Spinal cord (tissue), 10 donors: ENCODE results near the gene NXPH4. TPM values are rescaled to one million over a fixed set of nuclear protein-coding genes. Genes with fewer than 3 reads are reported as not detected.
A peak's percentile ranks its signal among the peaks of the same experiment; 100 is the strongest.

Experiments
- DNase-seq, 6 donors: peaks; one replicate each; pipeline versions ENCODE4 v3.0.0 to v3.0.0-alpha.2; 2013 to 2015; ENCODE audit warnings: low spot score in 6 of 6, low read depth in 4 of 6
- H3K27ac ChIP-seq: one replicate; pipeline ENCODE4 v1.5.1; 2013; ENCODE audit warnings: low read depth, low read length, control low read depth
- H3K27me3 ChIP-seq: one replicate; pipeline ENCODE4 v1.6.1; 2013; ENCODE audit warnings: low read length; ENCODE audit not compliant: control insufficient read depth, insufficient read depth
- H3K36me3 ChIP-seq: one replicate; pipeline ENCODE4 v1.6.1; 2013; ENCODE audit warnings: low read length; ENCODE audit not compliant: control insufficient read depth, insufficient read depth
- H3K4me1 ChIP-seq: one replicate; pipeline ENCODE4 v1.6.1; 2013; ENCODE audit warnings: low read length; ENCODE audit not compliant: control insufficient read depth, insufficient read depth
- H3K4me3 ChIP-seq: one replicate; pipeline ENCODE4 v1.5.1; 2013; ENCODE audit warnings: low read depth, low read length, control low read depth
- H3K9me3 ChIP-seq: one replicate; pipeline ENCODE4 v1.6.1; 2013; ENCODE audit warnings: low read length; ENCODE audit not compliant: control insufficient read depth, insufficient read depth
- WGBS: methylation state at CpG from one replicate; pipeline ENCODE4 v1.1.5; 2013; ENCODE audit warnings: missing lambda C conversion rate; ENCODE audit not compliant: insufficient coverage; 5-methylcytosine and 5-hydroxymethylcytosine counted together
- polyA plus RNA-seq, 2 donors: library from polyadenylated mRNA; unstranded; fragments of 120-200 nt; gene quantifications; one replicate each; pipeline ENCODE4 v1.2.1, GENCODE V29; 2013; ENCODE audit not compliant: insufficient read length in 2 of 2
- total RNA-seq, 2 donors: library from RNA; depleted of rRNA in 1 of 2; stranded (reverse); fragments of 120-200 nt in 1 of 2; fragments of >200 nt in 1 of 2; gene quantifications; one replicate each; pipeline versions ENCODE4 v1.2.3 to v1.2.4, GENCODE V29; 2013 to 2014
- donor health status: healthy.

Gene NXPH4
- total and polyA plus RNA-seq, 4 donors: 7.8 to 31.9 (median 20.0) TPM

GRCh38 chr12:57215065-57215464, 1.5 kb upstream of the NXPH4 start:
- no peaks in the 10 kb centered on the region for H3K9me3 ChIP-seq
- peaks cover 61% of the 10 kb centered on the region for H3K27me3 ChIP-seq
- DNase-seq: no peak
- H3K4me1 ChIP-seq: peaks cover 71% of the 10 kb centered on the region
- H3K36me3 ChIP-seq: peaks cover 36% of the 10 kb centered on the region
- H3K4me3 ChIP-seq: no peak overlapping the region
- no peak overlapping the region for H3K27ac ChIP-seq
- WGBS: 32% methylated on average over 11 of the region's 11 CpGs

DNA sequence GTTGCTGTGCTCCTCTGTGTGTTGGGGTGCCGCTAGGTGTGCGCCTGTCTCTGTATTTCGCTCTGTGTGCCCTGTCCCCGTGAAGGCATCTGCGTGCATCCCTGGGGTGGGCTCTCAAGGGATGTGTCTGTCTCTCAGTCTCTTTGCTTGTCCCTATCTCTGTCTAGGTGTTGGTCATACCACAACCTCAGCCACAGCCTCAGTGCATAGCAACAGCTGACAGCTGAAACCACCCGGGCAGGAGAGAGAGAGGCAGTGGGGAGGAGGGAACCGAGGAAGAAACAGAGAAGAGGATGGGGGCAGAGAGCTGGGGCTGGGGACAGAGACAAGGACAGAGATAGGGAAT, 953 bp upstream of the NXPH4 start:
- peaks cover 30% of the 10 kb centered on the region for H3K36me3 ChIP-seq
- 14% methylated on average over 7 of the region's 7 CpGs for WGBS
- peaks cover 67% of the 10 kb centered on the region for H3K27me3 ChIP-seq
- H3K9me3 ChIP-seq: no peaks in the 10 kb centered on the region
- peaks cover 76% of the 10 kb centered on the region for H3K4me1 ChIP-seq
- peak in 1 of 6 donors; percentile 61 for DNase-seq
- H3K27ac ChIP-seq: no peak overlapping the region
- H3K4me3 ChIP-seq: peak overlapping the region; percentile 9

GRCh38 chr12:57216921-57217879, 606 bp downstream of the NXPH4 start:
- Histone ChIP-seq H3K27ac (no peak overlapping the region), H3K36me3 (peaks cover 14% of the 10 kb centered on the region), H3K27me3 (peaks cover 82% of the 10 kb centered on the region), H3K9me3 (no peaks in the 10 kb centered on the region), H3K4me3 (peak overlapping the region; percentile 35), H3K4me1 (peaks cover 85% of the 10 kb centered on the region)
- peak in 2 of 6 donors; percentile 62 to 70 for DNase-seq
- 1% methylated on average over 56 of the region's 63 CpGs for WGBS

DNA sequence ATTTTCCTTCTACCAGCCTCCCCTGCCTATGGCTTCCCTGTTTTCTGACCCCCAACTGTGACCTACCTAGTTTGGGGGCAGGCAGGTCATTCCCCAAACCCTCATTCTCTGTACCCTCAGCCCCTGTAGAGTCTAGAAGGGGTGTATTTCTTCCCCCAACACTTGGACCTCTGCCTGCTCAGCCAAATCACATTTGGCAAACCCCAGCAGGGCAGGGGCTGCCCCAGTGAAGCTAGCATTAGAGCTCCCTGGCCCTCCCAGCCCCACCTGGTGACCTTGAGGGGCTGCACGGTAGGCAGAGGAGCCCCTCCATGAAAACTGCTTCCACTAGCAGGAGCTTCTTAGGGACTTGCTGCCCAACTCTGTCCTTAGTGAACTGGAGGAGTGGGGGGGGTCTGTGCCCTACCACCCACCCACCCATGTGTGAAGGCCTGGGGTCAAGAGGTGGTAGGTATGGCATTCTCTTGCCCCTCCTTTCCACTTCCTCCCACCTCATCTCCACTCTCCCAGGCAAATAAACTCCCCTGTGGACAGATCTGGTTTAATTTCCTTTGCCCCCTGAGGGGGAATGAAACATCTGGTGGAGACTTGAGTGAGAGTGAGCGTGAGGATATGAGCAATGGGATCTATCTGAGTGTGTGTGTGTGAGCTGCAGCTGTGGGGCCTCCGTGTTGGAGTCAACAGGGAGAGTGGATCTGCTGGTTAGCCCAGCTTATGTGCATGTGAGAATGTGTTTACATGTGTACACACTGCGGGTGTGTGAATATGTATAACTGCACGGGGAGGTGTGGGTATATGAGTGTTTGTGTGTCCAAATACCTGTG, 1.6 kb downstream of the NXPH4 start:
- DNase-seq: peak in 1 of 6 donors; percentile 76
- H3K27me3 ChIP-seq: peaks cover 93% of the 10 kb centered on the region
- peaks cover 5% of the 10 kb centered on the region for H3K36me3 ChIP-seq
- H3K4me1 ChIP-seq: peaks cover 83% of the 10 kb centered on the region
- WGBS: 31% methylated on average over 4 of the region's 5 CpGs
- H3K27ac ChIP-seq: no peak overlapping the region
- no peaks in the 10 kb centered on the region for H3K9me3 ChIP-seq
- no peak overlapping the region for H3K4me3 ChIP-seq

DNA sequence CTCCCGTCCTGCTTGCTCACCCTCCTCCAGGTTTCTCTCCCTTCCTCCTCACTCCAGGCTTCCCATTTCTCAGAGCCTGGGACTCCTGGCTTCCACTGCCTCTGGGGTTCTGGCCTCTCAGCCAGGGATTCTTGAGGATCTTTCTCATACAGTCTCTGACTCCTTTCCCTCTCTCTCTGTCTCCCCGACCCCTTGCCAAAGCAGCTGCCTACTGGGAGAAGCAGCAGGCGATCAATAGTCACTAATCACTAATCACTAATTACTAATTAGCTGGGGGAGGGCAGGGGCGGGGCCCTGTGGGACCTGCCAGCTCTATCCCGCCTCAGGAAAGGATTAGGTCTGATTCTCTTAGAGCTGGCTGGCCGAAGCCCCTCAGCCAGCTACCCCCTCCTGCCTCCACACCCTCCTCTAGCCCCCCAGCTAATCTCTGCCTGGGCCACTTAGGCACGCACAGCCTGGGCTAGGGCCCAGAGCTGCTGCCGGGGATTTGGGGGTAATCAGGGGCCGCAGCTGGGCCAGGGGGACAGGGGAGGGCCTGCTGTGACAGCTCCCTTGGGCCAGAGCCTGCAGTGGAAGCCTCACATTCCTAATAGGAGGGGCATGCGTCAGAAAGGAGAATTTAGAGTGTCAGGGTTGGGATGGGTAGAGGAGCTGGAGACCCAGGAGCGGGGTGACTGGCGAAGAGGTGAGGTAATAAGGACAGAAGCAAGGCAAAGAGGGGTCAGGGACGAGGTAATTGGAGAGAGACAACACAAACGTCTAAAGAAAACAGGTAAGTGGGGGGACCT, 2.8 kb downstream of the NXPH4 start:
- Histone ChIP-seq H3K4me1 (peaks cover 78% of the 10 kb centered on the region), H3K36me3 (no peaks in the 10 kb centered on the region), H3K27me3 (peaks cover 97% of the 10 kb centered on the region), H3K9me3 (no peaks in the 10 kb centered on the region), H3K4me3 (peak overlapping the region; percentile 9), H3K27ac (no peak overlapping the region)
- 18% methylated on average over 13 of the region's 14 CpGs for WGBS
- no peak for DNase-seq

DNA sequence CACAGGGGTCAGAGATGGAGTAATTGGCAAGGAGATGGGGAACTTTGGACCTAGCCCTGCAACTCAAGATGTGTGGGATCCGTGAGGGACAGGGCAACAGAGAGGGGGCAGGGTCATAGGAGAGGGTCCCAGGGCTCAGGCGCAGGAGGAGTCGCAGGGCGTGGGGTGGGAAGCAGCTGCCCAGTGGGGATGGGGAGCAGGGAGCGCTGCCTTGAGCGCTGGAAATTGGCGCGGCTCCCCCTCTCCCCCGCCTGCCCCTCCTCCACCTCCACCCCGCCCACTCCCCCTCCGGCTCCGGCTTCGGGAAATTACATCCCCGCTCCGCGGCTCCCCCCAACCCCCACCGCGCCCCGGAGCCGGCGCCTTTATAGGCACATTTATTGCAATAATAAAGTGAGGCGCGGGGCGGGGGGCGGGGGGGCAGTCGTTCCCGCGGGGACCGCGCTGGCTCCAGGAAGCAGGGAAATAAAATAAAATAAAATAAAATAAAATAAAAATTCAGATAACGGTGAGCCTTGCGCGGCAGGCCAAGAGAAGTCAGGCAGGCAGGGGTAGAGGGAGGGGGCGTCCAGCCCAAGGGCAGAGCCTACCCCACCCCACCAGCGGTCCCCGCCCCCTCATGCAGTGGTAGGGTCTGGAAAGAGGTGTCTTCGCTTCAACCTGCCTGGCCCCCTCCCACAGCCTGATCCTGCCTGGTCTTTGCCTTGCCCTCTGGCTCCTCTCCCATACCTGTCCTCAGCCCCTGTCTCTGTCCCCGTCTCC, 3.6 kb downstream of the NXPH4 start:
- Histone ChIP-seq H3K4me1 (peaks cover 73% of the 10 kb centered on the region), H3K36me3 (peaks cover 2% of the 10 kb centered on the region), H3K27ac (no peak overlapping the region), H3K4me3 (no peak overlapping the region), H3K9me3 (no peaks in the 10 kb centered on the region), H3K27me3 (peaks cover 97% of the 10 kb centered on the region)
- WGBS: 8% methylated on average over 3 of the region's 38 CpGs
- peak in 2 of 6 donors; percentile 54 to 79 for DNase-seq

- Histone ChIP-seq H3K9me3 (no peaks in the 10 kb centered on the region), H3K27ac (no peak overlapping the region), H3K4me1 (peaks cover 73% of the 10 kb centered on the region), H3K4me3 (no peak overlapping the region), H3K36me3 (peaks cover 8% of the 10 kb centered on the region), H3K27me3 (peaks cover 97% of the 10 kb centered on the region)
- WGBS: 50% methylated on average over 1 of the region's 1 CpG
- no peak for DNase-seq
These were observed 4.2 kb downstream of the NXPH4 start for GRCh38 chr12:57220770-57221168.

DNA sequence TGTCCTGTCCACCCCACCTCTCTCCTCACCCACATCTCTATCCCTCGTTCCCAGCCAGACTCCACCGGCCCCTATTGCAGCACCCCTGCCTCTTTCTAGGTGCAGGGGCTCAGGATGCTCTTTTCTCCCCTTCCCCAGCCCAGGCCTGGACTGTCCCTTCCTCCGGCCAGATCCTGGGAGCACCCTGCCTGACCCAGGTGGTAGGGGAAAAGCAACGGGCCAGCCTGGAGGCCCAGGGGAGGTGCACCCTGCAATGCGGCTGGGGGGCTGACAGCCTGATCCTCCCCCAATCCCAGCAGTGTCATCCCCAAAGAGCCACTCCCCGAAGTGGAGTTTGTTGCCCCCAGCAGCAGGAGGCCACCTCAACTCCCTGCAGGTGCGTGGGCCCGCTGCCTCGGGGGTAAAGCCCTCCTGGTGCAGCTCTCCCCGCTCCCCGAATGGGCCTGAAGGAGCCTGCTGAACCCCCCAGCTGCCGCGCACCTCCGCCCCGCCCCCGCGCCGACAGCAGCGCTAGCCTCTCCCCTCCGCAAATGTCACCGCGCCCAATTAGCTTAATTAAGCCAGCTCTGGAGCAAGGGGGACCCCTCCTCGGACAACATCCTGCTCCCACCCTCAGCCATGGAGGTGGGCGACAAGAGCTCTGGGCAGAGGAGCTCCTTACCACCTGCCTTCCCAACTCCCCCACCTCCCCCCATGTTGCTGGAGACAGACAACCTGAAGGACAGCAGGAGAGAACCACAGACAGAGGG, 4.7 kb downstream of the NXPH4 start:
- 7% methylated on average over 23 of the region's 24 CpGs for WGBS
- DNase-seq: no peak
- Histone ChIP-seq H3K4me1 (peaks cover 72% of the 10 kb centered on the region), H3K36me3 (peaks cover 8% of the 10 kb centered on the region), H3K27ac (no peak overlapping the region), H3K4me3 (no peak overlapping the region), H3K9me3 (no peaks in the 10 kb centered on the region), H3K27me3 (peaks cover 97% of the 10 kb centered on the region)
